A673 (cell line): Measurements from ENCODE around the gene RNF141.

Source experiments
- CTCF ChIP-seq: fragments of 300-800, 200-600 bp; sonication (generic); conservative IDR thresholded peaks from 2 replicates; pipeline ENCODE4 v1.5.1; 2017; ENCODE audit warnings: low read depth, mild to moderate bottlenecking, antibody characterized with exemption, low read length, moderate library complexity, mixed read lengths
- EZH2 ChIP-seq: fragments of 200-600 bp; sonication (generic); IDR thresholded peaks from 2 replicates; pipeline ENCODE4 v1.6.1; 2017; ENCODE audit warnings: borderline replicate concordance, low read depth, mild to moderate bottlenecking, mixed read lengths, antibody characterized with exemption, low read length; ENCODE audit not compliant: poor library complexity, severe bottlenecking

- TF ChIP-seq CTCF (no peak), EZH2 (no peak)
Measured at GRCh38 chr11:10568486-10568941, 27.5 kb upstream of the RNF141 start, which contains the start of gene LYVE1.
